Effector CD8-positive, alpha-beta T cell (primary cell): ENCODE results near the gene ECE1.
A peak's percentile ranks its signal among the peaks of the same experiment; 100 is the strongest.
"Not testable (repeated sequence)": the region's sequence is repeated elsewhere in the genome, so short reads cannot be mapped to it uniquely, and the experiment has no call there.

ENCODE experiments used
- DNase-seq: peaks from one replicate; lab custom pipeline; 2025; lab: John Stamatoyannopoulos, UW

Gene ECE1

DNA sequence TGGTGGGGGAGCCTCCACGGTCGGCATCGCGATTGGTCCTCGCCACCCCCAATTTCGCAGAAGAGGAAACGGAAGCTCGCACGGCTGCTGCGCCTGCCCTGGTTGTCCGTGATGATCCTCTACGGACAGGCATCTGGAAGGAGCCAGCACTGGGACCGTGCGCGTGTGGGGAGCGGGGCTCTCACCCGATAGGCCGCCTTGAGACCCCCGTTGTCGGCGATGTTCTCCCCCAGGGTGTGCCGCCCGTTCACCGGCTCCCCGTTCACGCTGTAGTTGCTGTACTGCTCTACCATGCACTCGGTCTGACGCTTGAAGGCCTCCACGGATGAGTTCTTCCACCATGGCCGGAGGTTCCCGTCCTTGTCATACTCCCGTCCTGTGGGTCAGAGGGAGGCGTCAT, 65.2 kb downstream of the ECE1 start:
- no peak for DNase-seq

DNA sequence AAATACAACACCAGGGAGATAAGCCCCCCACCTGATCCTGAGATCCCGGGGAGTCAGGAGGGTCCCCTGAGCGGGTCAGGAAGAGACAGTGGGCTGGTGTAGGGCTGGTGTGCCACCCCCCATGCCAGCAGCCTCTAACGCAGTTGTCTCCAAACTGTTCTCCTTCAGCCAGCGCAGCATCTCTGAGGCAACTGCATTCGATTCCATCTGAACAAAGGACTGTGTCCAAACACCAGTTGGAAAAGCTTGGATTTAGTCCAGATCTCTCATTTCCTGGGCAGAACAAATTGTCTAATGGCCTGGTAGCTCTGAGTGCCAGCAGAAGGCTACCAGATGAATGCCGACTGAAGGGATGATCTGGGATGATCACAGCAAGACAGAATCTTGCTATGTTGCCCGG, 69.4 kb downstream of the ECE1 start:
- no peak for DNase-seq

DNA sequence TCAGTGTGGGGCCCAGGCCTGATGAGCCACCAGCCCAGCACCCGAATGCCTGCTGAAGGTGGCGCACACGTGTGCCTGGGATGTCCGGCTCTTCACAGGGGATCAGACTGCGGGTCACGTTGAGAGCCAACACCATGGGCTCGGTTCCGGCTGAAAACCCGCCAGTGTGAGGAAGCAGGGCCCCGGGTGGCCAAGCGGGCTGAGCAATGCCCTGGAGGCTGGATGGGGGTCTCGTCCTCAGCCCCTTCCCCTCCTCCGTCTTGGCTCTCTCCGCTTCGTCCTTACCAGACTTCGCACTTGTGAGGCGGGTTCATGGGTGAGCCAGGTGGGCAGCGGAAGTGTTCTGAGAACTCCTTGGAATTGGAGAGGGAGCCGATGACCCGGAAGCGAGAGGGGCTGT, 70.6 kb downstream of the ECE1 start:
- no peak for DNase-seq

DNA sequence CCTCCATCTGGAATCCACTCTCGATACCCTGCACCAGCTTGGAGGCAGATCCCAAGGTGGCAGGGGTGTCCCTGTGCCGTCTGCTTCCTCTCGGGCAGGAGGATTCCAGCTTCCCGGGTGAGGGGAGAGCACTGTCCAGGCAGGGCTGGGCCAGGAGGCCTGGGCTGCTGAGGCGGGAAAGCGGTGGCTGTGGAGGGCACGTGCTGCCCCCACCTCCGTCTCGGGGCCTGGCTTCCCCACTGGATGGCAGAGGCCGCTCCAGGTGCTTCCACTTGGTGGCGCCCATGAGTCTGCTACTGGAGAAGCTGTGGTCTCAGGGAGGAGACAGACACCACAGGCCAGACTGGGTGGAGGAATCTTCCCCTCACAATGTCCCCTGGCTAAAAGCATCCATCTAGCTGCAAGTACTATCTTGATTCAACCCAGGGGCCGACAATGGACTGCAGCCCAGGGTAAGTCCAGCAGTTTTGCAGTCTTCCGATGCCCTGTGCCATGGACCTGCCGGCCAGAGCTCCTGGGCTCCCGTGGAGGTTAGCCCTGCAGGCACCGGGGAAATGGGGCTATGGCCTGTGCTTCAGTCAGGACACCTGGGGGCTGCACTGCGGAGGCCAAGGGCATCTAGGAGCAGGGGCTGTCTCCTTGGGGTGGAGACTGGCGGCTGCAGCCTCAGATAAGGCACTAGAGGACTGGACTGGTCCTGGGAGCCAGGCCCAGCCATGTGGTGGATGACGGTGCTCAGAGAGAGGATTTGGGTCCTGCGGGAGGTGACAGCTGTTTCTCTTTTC, 72.3 kb downstream of the ECE1 start:
- DNase-seq: peak; percentile 6

DNA sequence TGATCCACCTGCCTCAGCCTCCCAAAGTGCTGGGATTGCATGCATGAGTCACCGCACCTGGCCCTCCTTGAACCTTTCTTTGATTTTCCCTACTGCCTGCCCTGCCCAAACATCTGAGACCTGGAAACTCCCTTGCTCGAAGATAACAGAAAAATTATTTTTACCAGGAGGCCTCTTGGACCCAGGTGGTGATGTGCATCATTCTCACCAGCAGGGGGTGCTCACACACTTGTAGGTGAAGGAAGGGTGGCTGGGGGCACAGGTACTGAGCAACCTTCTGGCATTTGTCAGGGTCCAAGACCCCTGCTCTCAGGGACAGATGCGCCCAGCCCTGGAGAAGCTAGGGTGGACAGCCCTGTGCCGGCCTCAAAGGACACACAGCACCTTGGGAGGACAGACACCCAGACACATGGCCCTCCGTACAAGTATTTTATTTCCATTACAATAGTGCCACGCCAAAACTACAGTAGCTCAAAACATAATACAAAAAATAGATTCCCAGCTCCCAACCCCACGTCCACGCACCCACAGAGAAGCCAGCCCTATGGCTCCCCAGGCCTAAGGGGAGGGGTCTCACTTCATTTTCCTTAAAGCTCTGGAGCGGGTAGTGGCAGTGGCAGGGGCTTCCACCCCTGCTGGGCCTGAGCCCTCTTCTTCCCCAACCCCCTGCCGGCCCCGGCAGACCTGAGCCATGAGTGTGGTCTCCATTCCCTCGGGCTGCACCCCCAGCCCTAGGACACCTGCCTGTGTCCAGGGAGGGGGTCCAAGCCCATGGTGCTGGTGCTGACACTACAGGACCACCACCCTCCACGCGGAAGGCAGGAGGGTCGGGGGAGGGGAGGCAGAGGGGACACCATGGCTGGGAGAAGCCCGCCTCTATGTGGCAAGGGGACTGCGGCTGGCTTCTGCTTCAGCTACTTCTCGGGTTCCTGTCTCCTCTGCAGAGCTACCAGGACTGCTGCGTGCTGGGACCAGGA, 73.1 kb downstream of the ECE1 start:
- DNase-seq: peak; percentile 52

DNA sequence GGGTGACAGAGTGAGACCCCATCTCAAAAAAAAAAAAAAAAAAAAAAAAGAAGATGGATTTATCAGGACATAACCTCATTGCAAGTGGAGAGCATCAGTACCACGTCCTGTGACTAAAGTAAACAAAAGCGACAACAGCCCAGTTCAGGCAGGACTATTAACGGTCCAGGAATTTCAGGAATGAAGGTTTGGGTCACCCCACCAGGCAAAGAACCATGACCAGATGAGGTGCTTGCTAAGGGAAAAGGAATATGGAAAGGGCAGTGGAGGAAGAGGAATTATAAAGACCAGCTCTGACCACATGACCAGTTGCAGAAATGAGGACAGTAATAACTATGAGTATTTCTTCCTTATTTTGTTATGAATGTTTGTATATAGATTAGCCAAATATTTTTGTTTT, 78.1 kb downstream of the ECE1 start:
- no peak for DNase-seq

DNA sequence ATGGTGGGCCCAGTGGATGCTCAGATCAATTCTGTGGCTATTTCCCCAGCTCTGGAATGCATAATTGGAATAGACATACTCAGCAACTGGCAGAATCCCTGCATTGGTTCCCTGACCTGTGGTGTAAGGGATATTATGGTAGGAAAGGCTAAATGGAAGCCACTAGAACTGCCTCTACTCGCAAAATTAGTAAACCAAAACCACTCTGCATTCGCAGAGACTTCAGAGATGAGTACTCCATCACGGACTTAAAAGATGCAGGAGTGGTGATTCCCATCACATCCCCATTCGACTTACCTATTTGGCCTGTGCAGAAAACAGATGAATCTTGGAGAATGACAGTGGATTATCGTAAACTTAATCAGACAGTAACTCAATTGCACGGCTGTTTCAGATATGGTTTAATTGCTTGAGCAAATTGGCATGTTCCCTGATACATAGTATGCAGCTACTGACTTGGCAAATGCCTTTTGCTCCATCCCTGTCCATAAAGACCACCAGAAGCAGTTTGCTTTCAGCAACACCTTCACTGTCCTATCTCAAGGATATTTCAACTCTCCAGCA, 82.0 kb downstream of the ECE1 start:
- DNase-seq: not testable (repeated sequence)

DNA sequence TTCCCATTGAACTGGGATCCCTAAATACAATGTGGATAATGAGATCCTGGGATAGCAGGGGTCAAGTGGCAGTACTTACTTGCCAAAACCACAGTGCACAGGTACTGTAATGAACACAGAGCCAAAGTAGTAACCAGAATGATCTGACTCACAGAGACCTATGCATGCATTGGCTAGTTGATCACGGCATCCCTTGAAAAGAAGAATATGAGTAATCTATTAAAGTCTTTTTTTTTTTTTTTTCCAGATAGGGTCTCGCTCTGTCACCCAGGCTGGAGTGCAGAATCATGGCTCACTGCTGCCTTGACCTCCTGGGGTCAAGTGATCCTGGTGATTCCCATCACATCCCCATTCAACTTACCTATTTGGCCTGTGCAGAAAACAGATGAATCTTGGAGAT, 84.1 kb downstream of the ECE1 start:
- no peak for DNase-seq

DNA sequence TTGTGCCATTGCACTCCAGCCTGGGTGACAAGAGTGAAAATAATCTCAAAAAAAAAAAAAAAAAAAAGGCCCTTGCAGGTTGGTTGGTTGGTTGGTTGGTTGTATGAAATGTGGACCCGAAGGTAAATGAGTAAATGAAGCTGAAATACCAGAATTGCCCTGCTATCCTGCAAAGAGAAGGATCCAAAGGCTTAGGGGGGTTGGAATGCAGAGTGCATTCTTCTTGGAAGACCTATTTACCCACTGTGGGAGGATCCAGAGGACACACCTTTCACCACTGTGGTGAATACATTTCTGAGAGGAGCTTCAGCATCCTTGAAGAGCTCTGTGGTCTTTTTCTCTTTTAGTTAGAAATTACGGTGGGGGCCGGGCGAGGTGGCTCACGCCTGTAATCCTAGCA, 84.8 kb downstream of the ECE1 start:
- no peak for DNase-seq

DNA sequence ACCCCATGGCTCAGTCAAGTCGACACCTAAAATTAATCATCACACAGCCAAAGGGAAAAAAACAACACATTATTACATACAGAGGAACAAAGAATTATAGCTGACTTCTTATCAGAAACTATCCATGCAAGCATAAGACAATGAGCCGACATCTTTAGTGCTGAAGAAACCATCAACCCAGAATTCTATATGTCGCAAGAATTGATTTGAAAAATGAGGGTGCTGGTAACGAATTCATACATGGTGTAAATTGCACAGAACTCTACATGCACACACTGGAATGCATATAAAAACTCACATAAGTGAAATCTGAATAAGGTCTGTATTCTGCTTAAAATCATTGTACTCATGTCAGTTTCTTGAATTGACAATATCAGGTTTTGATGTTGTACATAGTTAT, 88.6 kb downstream of the ECE1 start:
- DNase-seq: no peak

DNA sequence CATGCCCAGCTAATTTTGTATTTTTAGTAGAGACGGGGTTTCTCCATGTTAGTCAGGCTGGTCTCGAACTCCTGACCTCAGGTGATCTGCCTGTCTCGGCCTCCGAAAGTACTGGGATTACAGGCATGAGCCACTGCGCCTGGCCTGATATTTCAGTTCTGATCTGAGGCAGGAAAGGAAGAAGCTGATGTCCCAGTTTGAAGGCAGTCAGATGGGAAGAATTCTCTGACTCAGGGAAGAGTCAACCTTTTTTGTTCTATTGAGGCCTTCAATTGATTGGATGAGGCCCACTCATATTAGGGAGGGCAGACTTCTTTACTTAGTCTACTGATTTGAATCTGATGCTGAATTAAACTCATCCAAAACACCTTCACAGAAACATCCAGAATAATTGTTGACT, 89.0 kb downstream of the ECE1 start:
- DNase-seq: not testable (repeated sequence)

DNA sequence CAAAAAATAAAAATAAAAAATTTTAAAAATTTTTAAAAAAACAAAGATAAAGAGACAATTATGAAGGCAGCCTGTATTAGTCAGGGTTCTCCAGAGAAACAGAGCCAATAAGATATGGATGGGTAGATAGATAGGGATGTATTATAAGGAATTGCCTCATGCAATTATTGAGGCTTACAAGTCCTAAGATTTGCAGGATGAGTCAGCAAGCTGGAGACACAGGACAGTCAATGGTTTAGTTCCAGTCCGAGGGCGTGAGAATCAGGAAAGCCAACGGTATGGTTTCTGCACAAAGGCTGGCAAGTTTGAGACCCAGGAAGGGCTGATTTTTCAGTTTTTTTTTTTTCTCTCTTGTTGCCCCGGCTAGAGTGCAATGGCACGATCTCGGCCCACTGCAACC, 89.5 kb downstream of the ECE1 start:
- no peak for DNase-seq

DNA sequence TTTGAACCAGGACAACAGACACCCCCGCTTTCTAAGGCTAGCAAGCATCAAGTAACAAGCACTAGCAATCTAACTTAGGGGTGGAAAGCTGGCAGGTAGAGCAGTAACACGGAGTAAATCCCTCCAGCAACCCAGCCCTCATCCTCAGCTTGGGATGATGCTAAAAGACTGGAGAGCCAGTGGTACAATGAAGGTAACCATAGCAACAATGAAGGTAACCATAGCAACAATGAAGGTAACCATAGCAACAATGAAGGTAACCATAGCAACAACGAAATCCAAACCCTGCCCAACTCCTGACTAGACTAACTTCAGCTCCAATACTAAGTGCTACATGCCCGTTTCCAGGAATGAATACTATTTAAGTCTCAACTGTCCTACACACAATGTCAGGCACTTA, 91.3 kb downstream of the ECE1 start:
- DNase-seq: no peak

DNA sequence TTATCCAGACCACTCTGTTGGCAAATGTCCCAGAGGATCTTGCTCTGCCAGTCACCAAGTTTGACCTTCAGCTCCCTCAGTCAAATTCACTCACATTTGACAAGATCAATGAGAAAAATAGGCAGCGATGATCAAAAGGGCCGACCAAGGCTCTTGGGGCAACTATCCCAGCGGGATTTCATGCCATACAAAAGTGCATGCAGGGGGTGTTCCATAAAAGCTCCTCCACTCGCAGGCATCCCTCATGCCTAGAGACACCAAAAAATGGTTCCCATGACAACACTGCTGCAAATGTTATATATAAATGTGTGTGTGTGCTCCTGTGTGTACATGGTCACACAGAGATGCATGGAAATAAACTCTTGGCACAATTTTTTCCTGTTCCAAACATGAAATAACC, 97.4 kb downstream of the ECE1 start:
- DNase-seq: no peak

DNA sequence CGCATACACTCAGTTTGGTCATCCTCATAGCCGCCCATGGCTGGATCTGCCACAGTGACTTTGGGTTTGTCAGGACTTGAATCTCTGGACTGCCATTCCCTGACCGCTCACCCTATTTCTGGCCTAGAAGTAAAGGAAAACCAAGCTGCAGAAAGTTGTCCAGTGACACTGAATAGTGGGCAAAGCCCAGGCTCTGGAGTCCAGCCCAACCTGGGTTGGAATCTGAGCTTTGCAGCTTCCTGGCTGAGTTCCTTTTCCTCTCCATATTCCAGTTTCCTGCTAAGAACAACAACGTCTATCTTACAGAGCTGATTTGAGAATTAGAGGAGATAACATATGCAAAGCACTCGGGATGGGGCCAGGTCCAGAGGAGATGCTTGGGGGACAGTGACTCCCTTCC, 98.0 kb downstream of the ECE1 start:
- DNase-seq: no peak

DNA sequence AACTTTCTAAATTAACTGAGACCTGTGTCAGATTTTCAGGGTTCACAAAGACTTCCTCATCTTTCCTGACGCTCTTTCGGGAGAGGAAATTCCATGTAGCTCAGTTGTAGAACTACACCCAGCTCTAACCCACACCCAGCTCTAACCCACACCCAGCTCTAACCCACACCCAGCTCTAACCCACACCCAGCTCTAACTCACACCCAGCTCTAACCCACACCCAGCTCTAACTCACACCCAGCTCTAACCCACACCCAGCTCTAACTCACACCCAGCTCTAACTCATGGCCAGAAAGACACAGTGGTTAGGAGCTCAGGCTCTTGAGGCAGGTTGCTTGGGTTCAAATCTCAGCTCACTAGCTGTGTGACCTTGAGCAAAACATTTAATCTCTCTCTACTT, 99.5 kb downstream of the ECE1 start:
- not testable (repeated sequence) for DNase-seq

DNA sequence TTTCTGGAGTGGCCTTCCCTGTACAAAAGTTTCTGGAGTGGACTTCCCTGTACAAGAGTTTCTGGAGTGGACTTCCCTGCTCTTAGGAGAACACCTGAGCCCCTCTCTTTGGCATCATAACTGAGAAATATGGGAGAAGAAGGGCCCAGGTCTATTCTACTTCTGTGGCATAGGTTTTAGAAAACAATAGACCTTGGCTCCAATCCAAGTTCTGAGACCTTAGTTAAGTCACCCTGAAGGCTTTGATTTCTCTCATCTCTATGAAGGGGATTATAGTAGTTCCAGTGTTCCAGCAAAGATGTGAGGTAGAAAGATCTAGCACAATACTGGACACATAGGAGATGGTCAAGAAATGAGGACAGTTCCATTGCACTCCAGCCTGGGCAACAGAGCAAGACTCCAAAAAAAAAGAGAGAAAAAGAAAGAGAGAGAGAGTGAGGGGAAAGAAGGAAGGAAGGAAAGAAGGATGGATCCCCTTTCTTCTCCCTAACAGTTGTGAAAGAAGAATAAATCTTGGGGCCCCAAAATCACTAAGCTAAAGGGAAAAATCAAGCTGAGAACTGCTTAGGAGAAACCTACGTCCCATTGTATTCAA, 100.3 kb downstream of the ECE1 start:
- DNase-seq: no peak

DNA sequence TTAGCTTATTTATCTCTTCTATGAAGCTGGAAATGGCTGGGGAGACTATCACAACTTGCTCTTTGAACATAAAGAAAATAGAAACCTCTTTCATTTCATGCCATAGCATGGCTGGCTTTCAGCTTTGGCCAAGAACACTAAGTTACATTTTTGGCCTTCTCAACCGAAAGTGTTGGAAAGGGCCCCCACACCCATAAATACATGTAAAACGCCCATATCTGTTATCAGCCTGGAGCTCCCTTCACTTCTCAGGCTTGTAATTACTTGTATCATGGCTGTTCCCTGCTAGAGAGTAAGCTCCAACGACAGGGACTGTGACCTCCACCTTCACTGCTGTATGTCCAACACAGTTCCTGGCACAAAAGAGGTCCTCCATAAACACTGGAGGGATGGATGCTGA, 100.8 kb downstream of the ECE1 start:
- DNase-seq: no peak

DNA sequence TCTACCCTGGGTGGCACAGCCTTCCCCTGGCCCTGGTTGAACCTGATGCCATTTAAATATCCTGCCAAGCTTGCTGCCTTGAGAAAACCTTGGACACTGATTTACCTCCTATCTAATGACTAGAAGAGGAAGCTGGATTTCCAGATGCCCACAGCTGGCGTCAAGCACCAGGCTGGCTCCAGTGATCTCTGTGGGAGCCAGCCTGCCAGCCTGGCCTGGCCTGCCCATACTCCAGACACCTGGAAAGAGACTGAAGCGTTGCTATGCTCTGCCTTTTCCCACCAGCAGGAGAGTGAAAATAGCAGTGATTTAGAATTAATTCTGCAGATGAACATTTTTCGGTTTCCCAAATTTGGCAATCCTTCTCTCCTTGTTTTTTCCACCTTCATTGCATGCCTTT, 102.0 kb downstream of the ECE1 start:
- DNase-seq: no peak

DNA sequence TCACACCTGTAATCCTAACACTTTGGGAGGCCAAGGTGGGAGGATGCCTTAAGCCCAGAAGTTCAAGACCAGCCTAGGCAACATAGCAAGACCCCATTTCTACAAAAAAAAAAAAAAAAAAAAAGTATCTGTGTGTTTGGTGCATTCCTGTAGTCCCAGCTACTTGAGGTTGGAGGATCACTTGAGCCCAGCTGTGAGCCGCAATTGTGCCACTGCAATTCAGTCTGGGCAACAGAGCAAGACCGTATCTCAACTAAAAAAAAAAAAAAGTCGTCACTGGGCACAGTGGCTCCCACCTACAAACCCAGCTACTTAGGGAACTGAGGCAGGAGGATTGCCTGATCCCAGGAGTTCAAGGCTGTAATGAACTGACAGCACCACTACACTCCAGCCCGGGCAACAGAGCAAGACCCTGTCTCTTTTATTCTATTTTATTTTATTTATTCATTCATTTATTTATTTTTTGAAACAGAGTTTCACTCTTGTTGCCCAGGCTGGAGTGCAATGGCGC, 105.0 kb downstream of the ECE1 start:
- DNase-seq: no peak

DNA sequence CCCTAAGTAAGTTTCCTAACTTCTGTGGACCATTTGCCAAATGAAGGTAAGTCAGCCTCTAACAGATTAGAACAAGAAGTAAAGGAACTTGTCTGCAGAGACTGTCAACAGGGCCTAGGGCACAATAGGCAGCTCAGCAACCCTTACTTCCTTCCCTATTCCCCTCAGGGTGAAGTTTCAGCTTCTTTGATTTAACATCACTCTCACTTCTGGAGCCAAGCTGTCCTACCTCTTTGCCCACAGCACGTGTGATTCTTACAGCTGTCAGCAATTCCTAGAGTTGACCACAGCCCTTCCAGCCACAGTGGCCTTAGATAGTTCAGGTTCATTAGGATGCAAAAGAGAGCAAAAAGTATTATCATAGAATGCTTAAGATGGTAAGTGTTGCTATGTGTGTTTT, 106.0 kb downstream of the ECE1 start:
- no peak for DNase-seq

DNA sequence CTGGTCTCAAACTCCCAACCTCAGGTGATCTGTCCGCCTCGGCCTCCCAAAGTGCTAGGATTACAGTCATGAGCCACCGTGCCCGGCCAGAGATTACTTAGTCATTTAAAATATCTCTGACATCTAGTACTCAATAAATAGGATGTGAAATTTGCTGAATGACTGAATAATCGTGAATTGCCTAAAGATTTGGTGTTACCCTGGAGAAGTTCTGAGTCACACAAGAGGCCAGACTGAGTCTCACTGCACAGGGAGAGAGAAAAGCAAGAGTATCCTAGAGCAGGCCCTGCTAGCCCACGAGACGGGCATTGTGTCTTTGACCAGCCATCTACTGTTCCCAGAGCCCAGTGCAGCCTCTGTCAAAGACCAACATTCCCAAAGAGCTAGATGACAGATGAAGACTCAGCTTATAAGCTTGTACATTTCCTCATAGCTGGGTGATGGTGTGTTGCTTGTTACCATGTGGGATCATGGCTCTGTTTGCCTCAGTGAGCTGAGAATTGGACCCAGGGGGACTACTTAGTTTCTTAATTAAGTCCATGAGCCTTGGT, 108.0 kb downstream of the ECE1 start:
- no peak for DNase-seq
